Stimulated activated CD4-positive, alpha-beta T cell treated with anti-CD3 and anti-CD28 coated beads, TNF-alpha, amount 100 ng/mL, for 48 hours (primary cell): ENCODE measurements around the gene MIEF1.
"Not testable (repeated sequence)": the region's sequence is repeated elsewhere in the genome, so short reads cannot be mapped to it uniquely, and the experiment has no call there.

Experiments used
- DNase-seq, 3 donors: peaks; one replicate each; pipeline ENCODE4 v3.0.0-alpha.2; 2020; ENCODE audit warnings: low read depth in 3 of 3

Gene MIEF1

GRCh38 chr22:39489094-39490068 lies 12.7 kb upstream of the MIEF1 start:
- DNase-seq: no peak

DNA sequence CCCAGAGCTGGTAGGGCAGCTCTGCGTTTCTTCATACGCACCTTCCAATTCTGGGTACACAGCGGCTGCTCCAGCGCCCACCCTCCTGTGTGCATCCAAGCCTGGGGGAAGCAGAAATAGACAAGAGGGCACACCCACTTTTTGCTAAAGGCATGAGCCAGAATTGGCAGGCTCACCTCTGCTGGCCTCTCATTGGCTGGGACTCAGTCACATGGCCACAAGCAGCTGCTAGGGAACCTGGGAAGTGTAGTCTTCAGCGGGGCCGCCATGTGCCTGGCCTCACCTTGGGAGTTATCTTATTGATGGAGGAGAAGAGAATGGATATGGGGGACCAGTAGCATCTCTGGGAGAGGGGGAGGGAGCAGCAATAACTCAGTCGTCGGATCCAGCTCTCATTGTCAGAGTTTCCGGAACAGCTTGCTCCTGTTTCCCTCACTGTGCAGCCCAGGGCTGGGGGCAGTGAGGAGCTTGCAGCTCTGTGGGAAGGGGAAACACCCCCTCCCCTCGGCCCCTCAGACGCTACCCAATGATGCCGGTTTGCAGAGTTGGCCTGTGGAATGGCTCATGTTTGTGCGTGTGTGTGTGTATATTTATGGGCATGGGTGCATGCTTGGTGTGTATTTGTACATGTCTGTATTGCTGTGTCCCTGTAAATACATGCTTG lies 11.8 kb upstream of the MIEF1 start:
- peak; percentile 68 to 77 (median 77) for DNase-seq

GRCh38 chr22:39490966-39491680 lies 11.0 kb upstream of the MIEF1 start:
- no peak for DNase-seq

- DNase-seq: no peak
Measured at GRCh38 chr22:39491696-39492095, 10.4 kb upstream of the MIEF1 start.

- no peak for DNase-seq
Measured at GRCh38 chr22:39492186-39492585, 9.9 kb upstream of the MIEF1 start.

DNA sequence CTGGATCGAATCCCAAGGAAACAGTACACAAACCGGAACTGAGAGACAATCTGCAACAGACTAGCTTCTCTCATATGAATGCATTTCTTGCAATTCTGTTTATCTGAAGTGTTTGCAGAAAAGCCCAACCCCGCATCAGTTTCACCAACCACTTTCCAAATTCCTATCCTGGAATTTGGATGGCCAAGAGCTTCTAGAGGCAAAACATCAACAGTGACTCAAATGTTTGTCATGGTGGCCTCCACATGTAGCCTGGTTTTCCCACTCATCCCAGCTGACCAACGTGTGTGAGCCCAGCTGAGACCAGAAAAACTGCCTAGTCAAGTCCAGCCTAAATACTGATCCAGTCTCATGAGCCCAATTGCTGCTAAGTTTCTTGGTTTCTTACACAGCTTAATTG lies 8.3 kb upstream of the MIEF1 start:
- no peak for DNase-seq

DNA sequence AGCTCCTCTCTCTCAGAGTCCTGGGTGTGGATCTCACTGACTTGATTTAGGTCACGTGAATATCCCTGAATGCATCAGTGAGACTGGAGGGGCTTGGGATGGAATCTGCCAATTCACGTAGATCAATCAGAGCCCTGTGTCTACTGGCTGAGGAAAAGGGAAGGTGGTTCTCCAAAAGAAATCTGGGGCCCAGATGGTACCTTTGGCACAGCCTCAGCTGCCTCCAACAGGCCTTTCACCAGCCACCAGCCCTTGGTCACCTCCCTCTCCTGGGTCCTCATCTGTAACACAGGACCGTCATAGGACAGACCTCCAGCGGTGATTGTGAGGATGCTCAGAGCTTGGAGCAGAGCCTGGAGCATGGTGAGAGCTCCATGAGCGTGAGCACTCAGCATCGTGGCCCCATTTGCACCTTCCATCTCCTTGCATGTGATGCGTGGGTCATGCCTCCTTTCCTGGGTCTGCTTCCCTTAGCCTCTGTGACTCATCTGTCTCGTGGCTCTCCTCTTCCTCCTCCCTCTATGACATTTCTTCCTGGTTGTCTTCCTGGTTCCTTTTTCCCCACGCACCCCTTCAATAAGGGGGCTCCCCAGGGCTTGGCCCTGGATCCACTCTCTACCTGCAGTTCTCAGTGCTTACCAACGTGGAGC lies 7.5 kb upstream of the MIEF1 start:
- no peak for DNase-seq

DNA sequence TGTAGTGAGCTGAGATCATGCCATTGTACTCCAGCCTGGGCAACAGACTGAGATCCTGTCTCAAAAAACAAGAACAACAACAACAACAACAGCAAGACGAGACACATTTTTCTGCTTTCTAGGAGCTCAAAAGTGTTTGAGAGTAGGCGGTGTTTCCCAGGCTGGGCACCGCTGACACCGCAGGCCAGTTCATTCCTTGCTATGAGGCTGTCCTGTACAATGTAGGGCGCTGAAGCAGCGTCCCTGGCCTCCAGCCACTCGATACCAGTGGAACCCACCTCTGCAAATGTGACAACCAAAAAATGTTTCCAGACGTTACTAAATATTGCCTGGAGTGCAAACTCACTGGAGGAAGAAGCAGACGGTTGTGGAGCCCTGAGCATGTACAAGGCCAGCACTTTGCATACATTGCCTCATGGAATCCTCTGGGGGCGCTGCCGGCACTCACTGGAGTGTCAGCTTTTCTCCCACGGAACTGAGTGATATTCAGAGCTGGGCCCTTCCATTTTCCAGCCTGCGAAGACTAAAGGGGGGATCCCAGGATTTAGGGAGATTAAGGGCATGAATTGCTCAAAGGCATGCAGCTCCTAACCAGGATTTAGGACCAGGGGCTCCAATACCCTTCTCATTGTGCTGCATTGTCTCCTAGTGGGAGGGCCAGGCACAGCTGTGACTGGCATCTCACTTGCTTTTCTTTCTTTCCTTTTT lies 5.8 kb upstream of the MIEF1 start:
- peak; percentile 38 to 49 (median 41) for DNase-seq

DNA sequence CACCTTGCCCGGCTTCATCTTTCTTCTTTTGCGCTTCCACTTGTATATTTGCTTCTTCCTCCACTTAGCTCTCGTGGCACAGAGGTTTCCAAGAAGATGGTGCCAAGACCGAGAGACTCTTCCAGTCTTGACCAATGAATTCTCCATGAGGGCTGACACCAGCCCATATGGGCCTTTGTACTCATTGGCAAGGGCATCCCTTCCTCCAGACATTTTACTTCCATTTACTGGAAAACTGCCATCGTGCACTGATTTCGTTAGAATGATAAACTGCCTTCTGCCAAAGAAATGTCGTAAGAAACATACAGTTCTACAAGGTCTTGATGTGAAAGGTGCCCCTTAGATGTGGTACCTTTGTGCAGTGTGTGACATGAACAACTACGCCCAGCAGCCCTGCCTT lies 4.7 kb upstream of the MIEF1 start:
- DNase-seq: no peak

DNA sequence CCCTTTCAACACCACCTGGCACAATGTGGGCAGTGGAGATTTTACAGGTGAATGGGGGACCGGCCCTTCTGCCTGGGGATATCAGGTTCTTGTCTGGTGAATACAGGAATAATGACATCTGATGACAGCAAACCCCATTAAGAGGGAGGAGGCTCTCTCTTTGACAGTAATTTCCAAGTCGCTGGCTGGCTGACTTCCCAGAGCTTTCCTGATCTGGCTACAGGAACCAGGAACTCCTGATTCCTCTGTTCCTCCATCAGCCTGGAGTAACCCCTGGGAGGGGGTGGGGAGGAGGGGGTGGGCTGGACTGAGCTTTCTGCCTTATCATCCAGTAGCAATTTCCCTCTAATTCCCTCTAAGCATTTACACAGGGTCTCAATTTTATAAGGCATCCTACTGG lies 3.7 kb upstream of the MIEF1 start:
- no peak for DNase-seq

GRCh38 chr22:39498802-39499201 lies 3.3 kb upstream of the MIEF1 start:
- DNase-seq: no peak

DNA sequence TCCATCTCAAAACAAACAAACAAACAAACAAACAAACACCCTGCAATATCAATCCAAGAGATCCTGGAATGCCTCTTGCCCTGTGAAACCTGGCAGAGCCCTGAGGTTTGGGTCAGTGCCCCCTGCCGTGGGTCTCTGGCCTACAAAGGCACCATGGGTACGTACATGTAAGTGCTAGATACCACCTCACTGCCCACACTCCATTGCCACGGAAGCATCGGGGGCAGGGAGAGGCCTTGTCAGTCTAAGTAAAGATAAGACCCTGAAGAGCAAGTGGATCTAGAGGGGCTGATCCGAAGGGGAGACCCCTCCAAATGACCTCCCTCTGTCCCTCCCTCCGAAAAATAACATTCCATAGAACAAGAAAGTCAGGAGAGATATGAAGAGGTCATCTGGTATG lies 2.0 kb upstream of the MIEF1 start:
- DNase-seq: no peak

DNA sequence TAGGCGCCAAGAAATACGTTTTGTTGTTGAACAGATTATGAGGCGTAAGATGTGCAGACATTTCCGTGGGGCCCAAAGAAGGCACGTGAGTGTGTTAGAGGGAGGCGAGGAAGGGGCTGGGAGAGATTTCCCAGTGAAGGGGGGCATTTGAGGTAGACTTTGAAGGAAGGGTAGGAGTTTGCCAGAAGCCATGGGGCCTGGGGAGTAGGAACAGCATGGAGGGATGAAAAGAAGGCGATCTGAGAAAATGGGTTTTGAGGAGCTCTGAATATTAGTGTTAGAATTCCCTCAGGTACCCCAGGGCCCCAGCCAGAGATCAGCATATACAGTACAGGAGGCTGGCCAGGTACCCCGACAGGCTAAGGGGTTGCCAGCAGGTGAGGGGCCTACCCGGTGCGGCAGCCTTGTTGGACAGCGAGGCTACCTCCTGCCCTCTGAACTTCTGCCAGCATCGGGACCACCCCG lies 414 bp upstream of the MIEF1 start:
- DNase-seq: no peak

DNA sequence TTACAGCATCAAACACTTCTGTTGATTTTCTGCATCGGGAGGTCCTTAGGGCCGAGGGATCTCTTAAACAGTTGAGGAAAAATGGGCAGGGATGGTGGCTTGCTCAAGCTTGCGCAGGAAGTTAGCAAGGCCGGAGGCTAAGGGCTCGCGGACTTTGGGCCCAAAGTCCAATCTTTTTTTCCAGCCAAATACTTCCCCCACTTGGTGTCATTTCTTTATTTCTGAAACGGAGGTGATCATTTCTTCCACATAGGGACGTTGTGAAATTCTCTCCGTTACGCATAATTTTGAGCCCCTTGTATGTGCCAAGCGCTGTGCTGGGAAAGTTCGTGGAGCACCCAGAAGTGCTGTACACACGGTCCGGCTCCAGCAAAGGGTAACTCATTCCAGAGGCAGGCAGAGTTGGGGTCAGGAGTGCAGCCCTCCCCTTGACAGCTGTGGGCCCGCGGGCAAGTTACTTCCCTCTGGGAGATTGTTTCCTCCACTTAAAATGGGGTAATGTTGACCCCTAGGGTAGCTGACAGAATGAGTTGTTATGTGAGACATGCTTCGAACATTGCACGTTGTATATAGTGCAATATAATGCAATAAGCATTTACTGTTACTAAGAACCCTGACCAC lies 809 bp downstream of the MIEF1 start:
- DNase-seq: no peak

DNA sequence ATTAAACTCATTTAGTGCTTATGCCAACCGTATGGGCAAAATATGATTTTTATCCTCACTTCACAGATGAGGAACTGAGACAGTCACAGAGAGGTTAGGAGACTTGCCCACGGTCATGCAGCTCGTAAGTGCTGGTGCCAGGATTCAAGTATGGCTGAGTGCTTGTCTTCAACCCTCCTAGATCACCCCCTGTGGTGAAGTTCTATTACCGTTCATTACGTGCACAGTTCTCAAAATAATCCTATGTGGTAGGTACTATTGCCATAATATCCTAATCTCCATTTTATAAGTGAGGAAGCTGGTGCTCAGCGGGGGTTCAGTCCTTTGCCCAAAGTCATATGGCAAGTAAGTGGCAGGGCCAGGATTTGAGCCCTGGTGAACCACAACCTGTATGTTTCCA lies 1.5 kb downstream of the MIEF1 start:
- DNase-seq: no peak

- no peak for DNase-seq
Measured at GRCh38 chr22:39504071-39504470, 2.0 kb downstream of the MIEF1 start.

- not testable (repeated sequence) for DNase-seq
Measured at GRCh38 chr22:39507021-39507420, 4.9 kb downstream of the MIEF1 start.

- DNase-seq: no peak
Measured at GRCh38 chr22:39508393-39508792, 6.3 kb downstream of the MIEF1 start.

GRCh38 chr22:39510529-39511149 lies 8.5 kb downstream of the MIEF1 start:
- no peak for DNase-seq

DNA sequence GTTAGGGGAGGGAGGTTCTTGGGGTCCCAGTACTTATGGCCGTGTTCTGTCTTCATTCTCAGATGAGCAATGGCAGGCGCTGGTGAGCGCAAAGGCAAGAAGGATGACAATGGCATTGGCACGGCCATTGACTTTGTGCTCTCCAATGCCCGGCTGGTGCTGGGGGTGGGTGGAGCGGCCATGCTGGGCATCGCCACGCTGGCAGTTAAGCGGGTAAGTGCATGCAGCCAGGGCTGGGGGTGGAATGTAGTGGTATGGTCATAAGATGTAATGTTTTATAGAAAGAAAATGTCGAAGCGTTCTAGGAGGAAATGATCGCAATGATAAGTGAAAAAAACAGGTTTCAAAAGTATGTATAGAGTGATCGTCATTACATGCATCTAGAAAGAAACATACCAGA lies 9.1 kb downstream of the MIEF1 start:
- no peak for DNase-seq
